ENCODE results near the gene TNPO3. TPM values are rescaled to one million over a fixed set of nuclear protein-coding genes. Genes with fewer than 3 reads are reported as not detected.

The TNPO3 gene
- total RNA-seq, 1 donor from 2014 or later, result 32.6 TPM

GRCh38 chr7:128989961-128990360 is 65.0 kb downstream of the TNPO3 start:
- Histone ChIP-seq H3K27ac (replicated peaks) (no peak overlapping the region), H3K36me3 (peaks cover 97% of the 10 kb centered on the region), H3K4me1 (no peaks in the 10 kb centered on the region), H3K27me3 (ENCODE audit: low read depth) (no peaks in the 10 kb centered on the region), H3K4me3 (no peak overlapping the region), H3K9me3 (replicated peaks) (no peaks in the 10 kb centered on the region)
- intact Hi-C loops (cut with micrococcal nuclease), result no loop called here
- TF ChIP-seq CTCF (IDR thresholded peaks at IDR 0.05; ENCODE audit: borderline replicate concordance), result no peak
- no peak for DNase-seq

GRCh38 chr7:128988372-128988771 is 66.5 kb downstream of the TNPO3 start:
- H3K4me1 ChIP-seq, result no peaks in the 10 kb centered on the region
- DNase-seq, result no peak
- H3K4me3 ChIP-seq, result no peak overlapping the region
- H3K9me3 ChIP-seq (replicated peaks), result no peaks in the 10 kb centered on the region
- TF ChIP-seq CTCF (IDR thresholded peaks at IDR 0.05; ENCODE audit: borderline replicate concordance), result no peak
- no peaks in the 10 kb centered on the region for H3K27me3 ChIP-seq (ENCODE audit: low read depth)
- no peak overlapping the region for H3K27ac ChIP-seq (replicated peaks)
- intact Hi-C loops (cut with micrococcal nuclease), result no loop called here
- peaks cover 99% of the 10 kb centered on the region for H3K36me3 ChIP-seq

GRCh38 chr7:128986609-128987008 is 68.3 kb downstream of the TNPO3 start:
- DNase-seq, result no peak
- Histone ChIP-seq H3K4me3 (no peak overlapping the region), H3K36me3 (peaks cover 99% of the 10 kb centered on the region), H3K27me3 (ENCODE audit: low read depth) (no peaks in the 10 kb centered on the region), H3K4me1 (no peaks in the 10 kb centered on the region), H3K9me3 (replicated peaks) (no peaks in the 10 kb centered on the region), H3K27ac (replicated peaks) (no peak overlapping the region)
- TF ChIP-seq CTCF (IDR thresholded peaks at IDR 0.05; ENCODE audit: borderline replicate concordance), result no peak
- intact Hi-C loops (cut with micrococcal nuclease), result no loop called here

GRCh38 chr7:128985660-128986059 is 69.3 kb downstream of the TNPO3 start:
- no peak overlapping the region for H3K27ac ChIP-seq (replicated peaks)

GRCh38 chr7:128982105-128982504 is 72.8 kb downstream of the TNPO3 start:
- Histone ChIP-seq H3K4me1 (no peaks in the 10 kb centered on the region), H3K27me3 (ENCODE audit: low read depth) (no peaks in the 10 kb centered on the region), H3K27ac (replicated peaks) (no peak overlapping the region), H3K9me3 (replicated peaks) (no peaks in the 10 kb centered on the region), H3K36me3 (peaks cover 99% of the 10 kb centered on the region), H3K4me3 (no peak overlapping the region)
- intact Hi-C loops (cut with micrococcal nuclease), result no loop called here
- no peak for DNase-seq
- TF ChIP-seq CTCF (IDR thresholded peaks at IDR 0.05; ENCODE audit: borderline replicate concordance), result no peak

More at GRCh38 chr7:128985660-128986059, 69.3 kb downstream of the TNPO3 start:
- H3K9me3 ChIP-seq (replicated peaks), result no peaks in the 10 kb centered on the region
- intact Hi-C loops (cut with micrococcal nuclease), result no loop called here
- H3K36me3 ChIP-seq, result peaks cover 99% of the 10 kb centered on the region
- no peak for TF ChIP-seq CTCF (IDR thresholded peaks at IDR 0.05; ENCODE audit: borderline replicate concordance)
- no peak overlapping the region for H3K4me3 ChIP-seq
- no peaks in the 10 kb centered on the region for H3K27me3 ChIP-seq (ENCODE audit: low read depth)
- H3K4me1 ChIP-seq, result no peaks in the 10 kb centered on the region
- no peak for DNase-seq
